Lower lobe of right lung (tissue), 2 donors: ENCODE data around the gene BMPR1A. TPM values are rescaled to one million over a fixed set of nuclear protein-coding genes. Genes with fewer than 3 reads are reported as not detected.

Source experiments
- ATAC-seq, 2 donors: fragments of 200-7000 bp; cut with Tn5 transposase; one replicate each; pipeline ENCODE4 v1.9.1; 2020 to 2022; ENCODE audit warnings: mild to moderate bottlenecking in 2 of 2, moderate library complexity in 2 of 2
- DNase-seq: peaks from one replicate; pipeline ENCODE4 v3.0.0-alpha.2; 2020
- H3K27ac ChIP-seq: fragments of 200-600 bp; one replicate; pipeline ENCODE4 v1.8.0; 2022
- H3K27me3 ChIP-seq: fragments of 200-600 bp; one replicate; pipeline ENCODE4 v1.8.0; 2022; ENCODE audit warnings: low read depth
- H3K36me3 ChIP-seq: fragments of 200-600 bp; one replicate; pipeline ENCODE4 v1.8.0; 2022; ENCODE audit warnings: mild to moderate bottlenecking
- H3K4me1 ChIP-seq: fragments of 200-600 bp; one replicate; pipeline ENCODE4 v1.8.0; 2022
- H3K4me3 ChIP-seq: fragments of 200-600 bp; one replicate; pipeline ENCODE4 v1.8.0; 2022; ENCODE audit warnings: mild to moderate bottlenecking
- H3K9me3 ChIP-seq: fragments of 200-600 bp; one replicate; pipeline ENCODE4 v1.8.0; 2022
- intact Hi-C: fragments of 100-400 bp; cut with DNase I; formaldehyde crosslinking; loops from one replicate; pipeline ENCODE4 v1.11.0; 2022
- total RNA-seq: library from RNA; stranded (reverse); fragmentation: NEBNext Ultra II Directional; extraction: Animal tissue kit (Norgen Biotek cat#: 25700); gene quantifications from one replicate; pipeline ENCODE4 v1.2.1, GENCODE V29; 2021
- TF ChIP-seq, protein P1 (sequence below): fragments of 200-600 bp; IDR thresholded peaks from one replicate; pipeline ENCODE4 v1.8.0; 2022; ENCODE audit warnings: antibody characterized with exemption, mild to moderate bottlenecking
- donor health status: DM: no; HTN: yes; CAD: no; lungs with severe emphysema.

BMPR1A gene
- total RNA-seq, 1 donor from 2014 or later: 37.0 TPM

DNA sequence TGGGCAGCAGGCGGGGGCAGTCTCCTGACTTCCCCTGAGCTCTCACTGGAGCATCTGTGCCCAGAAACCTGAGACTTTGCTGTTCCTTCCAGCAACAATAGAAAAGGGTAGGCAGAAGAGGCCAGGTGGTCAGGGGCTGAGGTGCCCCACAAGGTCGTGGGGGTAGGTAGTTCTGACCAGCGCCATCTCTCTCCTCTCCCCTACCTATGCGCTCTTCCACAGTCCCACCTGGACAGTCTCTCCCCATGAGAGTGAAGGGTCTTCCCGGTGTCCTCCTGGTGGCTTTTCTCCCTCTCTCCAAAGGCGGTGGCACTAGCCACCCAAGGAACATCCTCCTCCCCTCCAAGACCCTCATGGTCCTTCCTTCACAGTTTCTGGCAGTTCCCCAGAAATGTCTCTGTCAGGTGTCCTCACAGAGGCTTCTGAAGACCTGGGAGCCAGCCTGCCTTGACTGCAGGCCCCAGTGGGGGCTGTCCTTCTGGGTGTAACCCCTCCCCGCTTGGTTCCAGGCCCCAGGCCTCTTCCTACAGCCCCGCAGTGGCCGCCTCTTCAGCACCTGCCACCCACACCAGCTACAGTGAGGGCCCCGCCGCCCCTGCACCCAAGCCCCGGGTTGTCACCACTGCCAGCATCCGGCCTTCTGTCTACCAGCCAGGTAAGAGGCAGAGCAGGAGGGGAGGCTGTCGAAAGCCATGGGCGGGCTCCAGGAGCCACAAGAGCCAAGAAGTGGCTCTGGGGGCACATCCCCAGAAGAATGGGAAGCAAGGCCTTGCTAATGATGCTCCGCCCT lies 46.8 kb upstream of the BMPR1A start:
- DNase-seq (no peak), ATAC-seq (no peak)
- no peaks in the 10 kb centered on the region for H3K36me3 ChIP-seq
- H3K27me3 ChIP-seq: peaks cover 4% of the 10 kb centered on the region
- H3K4me3 ChIP-seq: no peak overlapping the region
- H3K9me3 ChIP-seq: no peaks in the 10 kb centered on the region
- intact Hi-C loops: no loop called here
- H3K4me1 ChIP-seq: peaks cover 14% of the 10 kb centered on the region
- H3K27ac ChIP-seq: no peak overlapping the region
- TF ChIP-seq, protein P1, sequence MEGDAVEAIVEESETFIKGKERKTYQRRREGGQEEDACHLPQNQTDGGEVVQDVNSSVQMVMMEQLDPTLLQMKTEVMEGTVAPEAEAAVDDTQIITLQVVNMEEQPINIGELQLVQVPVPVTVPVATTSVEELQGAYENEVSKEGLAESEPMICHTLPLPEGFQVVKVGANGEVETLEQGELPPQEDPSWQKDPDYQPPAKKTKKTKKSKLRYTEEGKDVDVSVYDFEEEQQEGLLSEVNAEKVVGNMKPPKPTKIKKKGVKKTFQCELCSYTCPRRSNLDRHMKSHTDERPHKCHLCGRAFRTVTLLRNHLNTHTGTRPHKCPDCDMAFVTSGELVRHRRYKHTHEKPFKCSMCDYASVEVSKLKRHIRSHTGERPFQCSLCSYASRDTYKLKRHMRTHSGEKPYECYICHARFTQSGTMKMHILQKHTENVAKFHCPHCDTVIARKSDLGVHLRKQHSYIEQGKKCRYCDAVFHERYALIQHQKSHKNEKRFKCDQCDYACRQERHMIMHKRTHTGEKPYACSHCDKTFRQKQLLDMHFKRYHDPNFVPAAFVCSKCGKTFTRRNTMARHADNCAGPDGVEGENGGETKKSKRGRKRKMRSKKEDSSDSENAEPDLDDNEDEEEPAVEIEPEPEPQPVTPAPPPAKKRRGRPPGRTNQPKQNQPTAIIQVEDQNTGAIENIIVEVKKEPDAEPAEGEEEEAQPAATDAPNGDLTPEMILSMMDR: no peak

DNA sequence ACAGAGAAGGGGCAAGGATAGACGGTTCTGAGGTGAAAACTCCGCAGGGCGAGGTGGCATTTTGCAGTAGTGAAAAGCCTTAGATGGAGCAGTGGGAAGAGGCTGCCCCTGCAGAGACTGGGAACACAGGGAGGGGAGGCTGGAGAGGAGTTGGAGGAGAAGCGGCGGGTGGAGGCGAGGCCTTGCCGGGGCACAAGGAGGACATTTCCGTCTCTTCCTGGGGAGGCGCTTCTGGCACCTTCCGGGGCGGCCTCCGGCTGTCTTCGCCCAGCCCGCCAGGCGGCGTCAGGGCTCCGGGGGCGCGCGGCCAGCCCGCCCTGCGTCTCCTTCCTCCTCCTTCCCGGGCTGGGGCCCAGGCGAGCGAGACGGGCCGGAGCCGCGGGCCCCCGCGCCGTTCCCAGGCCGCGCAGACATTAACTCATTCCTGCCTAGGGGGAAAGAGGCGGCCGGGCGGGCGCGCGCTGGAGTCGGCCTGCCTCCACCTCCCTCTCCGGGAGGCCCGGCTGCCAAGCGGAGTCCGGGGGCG lies 45.4 kb upstream of the BMPR1A start:
- Histone ChIP-seq H3K9me3 (no peaks in the 10 kb centered on the region), H3K27me3 (no peaks in the 10 kb centered on the region), H3K27ac (peak overlapping the region; percentile 92), H3K4me1 (peaks cover 14% of the 10 kb centered on the region), H3K36me3 (no peaks in the 10 kb centered on the region), H3K4me3 (peak overlapping the region; percentile 77)
- ATAC-seq: peak; percentile 97 to 98
- peak; percentile 91 for DNase-seq
- TF ChIP-seq, protein P1: peak; percentile 84
- intact Hi-C loops: no loop called here

DNA sequence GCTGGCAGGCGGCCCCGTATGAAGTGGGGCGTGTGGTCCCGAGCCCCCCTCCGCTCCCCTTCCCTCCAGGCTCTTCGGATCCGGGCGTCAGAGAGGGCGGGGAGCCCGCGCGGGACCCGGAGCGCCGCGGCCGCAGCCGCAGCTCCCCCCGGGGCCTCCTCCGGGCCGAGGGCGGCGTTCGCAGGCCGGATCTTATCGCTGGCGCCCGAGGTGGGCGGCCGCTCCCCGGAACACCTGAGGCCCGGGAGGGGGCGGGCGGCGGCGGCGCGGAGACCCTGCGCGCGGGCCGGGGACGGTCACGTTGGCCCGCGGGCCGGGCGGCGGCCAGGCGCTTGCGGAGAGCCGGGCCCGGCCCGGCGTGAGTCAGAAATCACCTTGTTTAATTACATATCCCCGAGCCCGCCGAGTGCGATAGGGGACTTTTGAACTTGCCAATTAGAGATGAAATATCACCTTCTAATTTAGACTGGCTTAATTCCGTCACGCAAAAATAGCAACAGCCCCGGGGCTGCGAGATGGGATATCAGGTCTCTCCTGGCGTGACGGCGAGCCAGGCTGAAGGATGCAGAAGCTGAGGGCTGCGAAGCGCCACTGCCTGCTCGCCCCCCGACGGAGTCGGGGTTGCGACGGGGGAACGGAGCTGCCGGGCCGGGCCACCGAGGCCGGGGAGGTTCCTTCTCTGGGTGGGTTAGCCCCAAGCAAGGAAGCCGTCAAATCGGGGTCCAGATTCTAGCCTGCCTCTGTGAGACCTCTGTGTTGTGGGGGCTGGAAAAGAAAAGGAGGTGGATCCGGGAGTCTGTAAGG lies 44.7 kb upstream of the BMPR1A start:
- H3K4me1 ChIP-seq: peaks cover 14% of the 10 kb centered on the region
- DNase-seq (peak; percentile 64), ATAC-seq (peak; percentile 79 to 81)
- TF ChIP-seq, protein P1: no peak
- H3K27ac ChIP-seq: peak overlapping the region; percentile 92
- no peaks in the 10 kb centered on the region for H3K9me3 ChIP-seq
- no peaks in the 10 kb centered on the region for H3K36me3 ChIP-seq
- intact Hi-C loops: no loop called here
- H3K4me3 ChIP-seq: peak overlapping the region; percentile 77
- H3K27me3 ChIP-seq: peaks cover 3% of the 10 kb centered on the region

DNA sequence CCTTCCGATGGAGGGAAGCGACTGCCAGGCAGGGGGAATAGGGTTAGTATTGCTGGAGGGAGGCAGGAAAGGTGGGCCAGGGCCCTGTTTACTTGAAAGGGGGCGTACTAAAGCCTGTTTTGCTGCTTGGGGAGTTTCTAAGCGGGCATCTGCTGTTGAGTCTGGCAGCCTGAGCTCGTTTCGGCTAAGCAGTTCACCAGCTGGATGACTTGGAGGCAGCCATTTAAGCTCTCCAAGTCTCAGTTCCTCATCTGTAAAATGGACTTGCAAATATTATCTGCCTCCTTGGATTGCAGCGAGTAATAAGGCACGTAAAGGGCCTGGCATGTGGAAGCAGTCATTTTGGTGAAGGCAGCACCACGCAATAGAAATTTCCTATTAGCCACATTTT lies 44.1 kb upstream of the BMPR1A start:
- Histone ChIP-seq H3K27ac (peak overlapping the region; percentile 92), H3K27me3 (peaks cover 5% of the 10 kb centered on the region), H3K9me3 (no peaks in the 10 kb centered on the region), H3K36me3 (no peaks in the 10 kb centered on the region), H3K4me1 (peaks cover 14% of the 10 kb centered on the region), H3K4me3 (peak overlapping the region; percentile 77)
- intact Hi-C loops: no loop called here
- DNase-seq: no peak
- TF ChIP-seq, protein P1: no peak
- no peak for ATAC-seq

DNA sequence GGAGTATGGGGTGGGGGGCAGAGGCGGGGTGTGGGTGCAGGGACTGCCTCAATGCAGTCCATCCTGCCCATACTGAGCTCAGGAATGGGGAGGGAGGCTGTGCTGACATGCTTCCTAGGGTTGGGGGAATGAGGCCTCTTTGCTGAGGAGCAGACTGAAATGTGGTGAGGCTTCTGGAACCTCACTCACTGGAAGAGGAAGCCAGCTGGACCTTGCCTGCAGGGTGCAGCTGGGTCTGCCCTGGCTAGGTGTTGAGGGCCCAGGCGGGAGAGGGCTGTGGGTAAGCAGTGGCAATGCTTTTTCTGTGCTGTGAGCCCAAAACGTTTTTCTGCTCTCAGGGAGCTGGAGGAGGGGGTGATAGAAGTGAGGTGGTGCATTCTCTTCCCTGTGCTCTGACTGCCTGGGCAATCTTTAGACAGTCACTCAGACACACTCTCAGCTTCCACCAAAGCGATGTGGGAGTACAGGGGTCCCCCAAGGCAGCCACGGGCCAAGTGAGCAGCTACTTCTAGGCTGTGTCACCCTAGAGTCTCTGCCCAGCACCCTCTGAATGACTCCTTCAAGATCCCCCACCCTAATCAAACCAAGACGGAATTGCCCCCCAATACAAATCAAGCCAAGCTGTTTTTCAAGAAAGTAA lies 41.1 kb upstream of the BMPR1A start:
- Histone ChIP-seq H3K27ac (no peak overlapping the region), H3K9me3 (no peaks in the 10 kb centered on the region), H3K27me3 (peaks cover 5% of the 10 kb centered on the region), H3K4me3 (no peak overlapping the region), H3K36me3 (no peaks in the 10 kb centered on the region), H3K4me1 (peaks cover 14% of the 10 kb centered on the region)
- intact Hi-C loops: no loop called here
- no peak for DNase-seq
- ATAC-seq: no peak
- TF ChIP-seq, protein P1: no peak
